GM21381 (cell line): Measurements from ENCODE around the gene GALNT12.
A peak's percentile ranks its signal among the peaks of the same experiment; 100 is the strongest.

ENCODE experiments used
- ATAC-seq: cut with Tn5 transposase; IDR thresholded peaks from one replicate; pipeline ENCODE4 v1.9.1; 2021; ENCODE audit warnings: mild to moderate bottlenecking, moderate library complexity; ENCODE audit not compliant: unreplicated experiment

GALNT12 gene

GRCh38 chr9:98830554-98830953 is 23.1 kb downstream of the GALNT12 start:
- no peak for ATAC-seq

- ATAC-seq, result no peak
Measured at GRCh38 chr9:98831696-98832095, 24.2 kb downstream of the GALNT12 start.

- no peak for ATAC-seq
Measured at GRCh38 chr9:98832768-98833089, 25.3 kb downstream of the GALNT12 start.

- ATAC-seq, result no peak
Measured at GRCh38 chr9:98833090-98833956, 25.9 kb downstream of the GALNT12 start.

- no peak for ATAC-seq
Measured at GRCh38 chr9:98834386-98834785, 26.9 kb downstream of the GALNT12 start.

GRCh38 chr9:98836206-98836605 is 28.7 kb downstream of the GALNT12 start:
- ATAC-seq, result no peak

- ATAC-seq, result no peak
Measured at GRCh38 chr9:98837516-98837915, 30.0 kb downstream of the GALNT12 start.

- ATAC-seq, result no peak
Measured at GRCh38 chr9:98838155-98838867, 30.8 kb downstream of the GALNT12 start.

- ATAC-seq, result no peak
Measured at GRCh38 chr9:98838868-98839565, 31.5 kb downstream of the GALNT12 start.

- no peak for ATAC-seq
Measured at GRCh38 chr9:98839724-98840123, 32.3 kb downstream of the GALNT12 start.

- no peak for ATAC-seq
Measured at GRCh38 chr9:98842510-98842909, 35.0 kb downstream of the GALNT12 start.

- no peak for ATAC-seq
Measured at GRCh38 chr9:98846081-98846480, 38.6 kb downstream of the GALNT12 start.

GRCh38 chr9:98846879-98847278 is 39.4 kb downstream of the GALNT12 start:
- no peak for ATAC-seq

GRCh38 chr9:98848450-98849149 is 41.1 kb downstream of the GALNT12 start:
- ATAC-seq, result peak; percentile 89

- no peak for ATAC-seq
Measured at GRCh38 chr9:98849563-98849962, 42.1 kb downstream of the GALNT12 start.

GRCh38 chr9:98850851-98851729 is 43.6 kb downstream of the GALNT12 start:
- ATAC-seq, result no peak

GRCh38 chr9:98851730-98852459 is 44.4 kb downstream of the GALNT12 start:
- no peak for ATAC-seq

- ATAC-seq, result no peak
Measured at GRCh38 chr9:98852460-98852734, 44.9 kb downstream of the GALNT12 start.

GRCh38 chr9:98852961-98853360 is 45.5 kb downstream of the GALNT12 start:
- no peak for ATAC-seq

- ATAC-seq, result no peak
Measured at GRCh38 chr9:98854266-98854665, 46.8 kb downstream of the GALNT12 start.
